Measurements from ENCODE around the gene RFNG. TPM values are rescaled to one million over a fixed set of nuclear protein-coding genes. Genes with fewer than 3 reads are reported as not detected.
A peak's percentile ranks its signal among the peaks of the same experiment; 100 is the strongest.

Gene RFNG
- total RNA-seq, 1 experiment from 2014 or later, result 43.4 TPM

- Histone ChIP-seq H3K9me3 (ENCODE audit: control insufficient read depth, insufficient read depth, low read depth, low read length) (no peaks in the 10 kb centered on the region), H3K27me3 (ENCODE audit: control insufficient read depth, insufficient read depth, low read length) (no peaks in the 10 kb centered on the region), H3K4me3 (ENCODE audit: low read depth in 2 of 2, low read length in 2 of 2) (no peak overlapping the region), H3K36me3 (ENCODE audit: control insufficient read depth, insufficient read depth, low read length) (peaks cover 6% of the 10 kb centered on the region), H3K27ac (ENCODE audit: low read length) (no peak overlapping the region), H3K4me1 (ENCODE audit: control insufficient read depth, insufficient read depth, low read length) (peaks cover 18% of the 10 kb centered on the region)
- DNase-seq (ENCODE audit: low read depth, low spot score), result no peak
- BruUV-seq (replicated peaks), result no TSS peak
- POLR2A ChIA-PET, result no interaction called here
- in situ Hi-C loops (cut with HindIII; ENCODE audit: low pct_unique_long_range_greater_than_20kb, low sequenced_read_pairs), result loop anchor here (10.0 kb wide), 1 partner anchor 76 kb away; no protein-coding TSS in a partner anchor
- intact Hi-C loops (cut with micrococcal nuclease; ENCODE audit: unreplicated experiment), result no loop called here
- ATAC-seq, result peak; percentile 6; the same call in 1 of the 2 replicates
- no peak for TF ChIP-seq SIN3A (IDR thresholded peaks at IDR 0.05; ENCODE audit: borderline replicate concordance, insufficient read depth, low read depth, low read length)
- no peak; the same call in 1 of the 2 replicates for TF ChIP-seq POLR2AphosphoS5 (IDR thresholded peaks at IDR 0.05; ENCODE audit: low read depth, low read length)
- no peak for TF ChIP-seq TCF7L2 (IDR thresholded peaks at IDR 0.05; ENCODE audit: low read depth, low read length)
- no peak for TF ChIP-seq REST (IDR thresholded peaks at IDR 0.05; ENCODE audit: insufficient read depth in 1 of 2, low read depth in 2 of 2, low read length in 1 of 2)
- no peak; the same call in 1 of the 2 replicates for TF ChIP-seq CTCF (IDR thresholded peaks at IDR 0.05)
- CTCF ChIA-PET, result no interaction called here
Measured at GRCh38 chr17:82058230-82058854, 6.7 kb upstream of the RFNG start.

DNA sequence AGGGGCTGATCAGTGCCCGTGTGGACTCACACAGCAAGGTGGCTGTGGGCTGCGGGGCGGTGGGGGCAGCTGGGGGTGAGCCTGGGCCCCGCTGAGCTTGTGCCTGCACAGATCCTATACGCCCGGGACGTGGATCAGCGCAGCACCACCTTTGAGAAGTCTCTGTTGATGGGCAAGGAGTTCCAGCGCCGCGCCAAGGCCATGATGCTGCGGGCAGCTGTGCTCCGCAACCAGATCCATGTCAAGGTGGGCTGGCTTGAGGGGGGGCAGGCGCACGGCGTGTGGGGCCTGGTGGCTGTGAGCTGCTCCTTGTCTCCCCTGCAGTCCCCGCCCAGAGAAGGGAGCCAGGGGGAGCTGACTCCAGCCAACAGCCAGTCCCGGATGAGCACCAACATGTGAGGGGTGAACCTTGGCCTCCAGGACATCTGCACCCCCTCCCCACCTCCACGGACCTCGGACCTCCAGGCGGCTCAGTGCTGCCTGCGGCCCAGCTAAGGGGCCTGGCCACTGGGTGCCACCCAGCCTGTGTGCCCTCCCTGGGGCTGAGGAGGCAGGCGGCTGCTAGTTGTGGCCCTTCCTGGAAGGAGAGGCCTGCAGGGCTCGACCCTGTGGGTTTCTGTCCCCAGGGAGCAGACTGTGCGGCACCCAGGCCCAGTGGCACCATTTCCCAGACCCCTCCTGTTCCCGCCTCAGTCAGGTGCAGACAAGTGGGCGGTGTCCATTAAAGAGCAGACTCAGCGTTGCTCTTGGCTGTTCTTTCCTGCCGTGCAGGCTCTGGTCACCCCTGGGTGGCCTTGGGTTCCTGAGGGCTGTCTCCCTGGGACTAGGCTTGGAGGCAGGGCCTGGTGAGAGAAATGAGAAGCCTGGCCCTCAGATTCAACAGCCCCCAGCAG, 5.4 kb upstream of the RFNG start:
- in situ Hi-C loops (cut with HindIII; ENCODE audit: low pct_unique_long_range_greater_than_20kb, low sequenced_read_pairs) (loop anchor here (10.0 kb wide), 1 partner anchor 78 kb away; no protein-coding TSS in a partner anchor), intact Hi-C loops (cut with micrococcal nuclease; ENCODE audit: unreplicated experiment) (no loop called here)
- Histone ChIP-seq H3K4me1 (ENCODE audit: control insufficient read depth, insufficient read depth, low read length) (peaks cover 26% of the 10 kb centered on the region), H3K27ac (ENCODE audit: low read length) (no peak overlapping the region), H3K4me3 (ENCODE audit: low read depth in 2 of 2, low read length in 2 of 2) (no peak overlapping the region), H3K36me3 (ENCODE audit: control insufficient read depth, insufficient read depth, low read length) (peaks cover 12% of the 10 kb centered on the region), H3K9me3 (ENCODE audit: control insufficient read depth, insufficient read depth, low read depth, low read length) (no peaks in the 10 kb centered on the region), H3K27me3 (ENCODE audit: control insufficient read depth, insufficient read depth, low read length) (no peaks in the 10 kb centered on the region)
- POLR2A ChIA-PET, result no interaction called here
- no peak for DNase-seq (ENCODE audit: low read depth, low spot score)
- CTCF ChIA-PET, result interaction anchor here (1.1 to 1.6 kb wide), 2 partner anchors 19 to 27 kb away, joined by 4 to 7 read pairs; partner anchors contain the start of gene DCXR
- TSS peak; percentile 89 for BruUV-seq (replicated peaks)
- ATAC-seq, result peak; percentile 44
- TF ChIP-seq TCF7L2 (IDR thresholded peaks at IDR 0.05; ENCODE audit: low read depth, low read length) (no peak), POLR2AphosphoS5 (IDR thresholded peaks at IDR 0.05; ENCODE audit: low read depth, low read length) (0 out of 2 replicates have a peak, but pooled peaks have one; percentile 7)

Data from Panc1 (cell line).